Keratinocyte (primary cell): ENCODE measurements around the gene PTPRN2. TPM values are rescaled to one million over a fixed set of nuclear protein-coding genes. Genes with fewer than 3 reads are reported as not detected.

Experiments used
- DNase-seq: peaks from one replicate; pipeline ENCODE4 v3.0.0-alpha.2; 2011; ENCODE audit warnings: low read depth, missing footprints, low spot score
- FAIRE-seq: peaks from 2 replicates; lab custom pipeline; 2011; peaks lifted over from hg19 to GRCh38; lab: Jason Lieb, UNC
- H2AFZ ChIP-seq: 2 replicates; pipeline ENCODE4 v1.6.0; 2012; ENCODE audit warnings: low read length, control low read depth, inconsistent platforms; ENCODE audit not compliant: control insufficient read depth
- H3K27ac ChIP-seq: 2 replicates; pipeline ENCODE4 v1.5.1; 2011; ENCODE audit warnings: low read length; ENCODE audit not compliant: control insufficient read depth, insufficient read depth
- H3K27me3 ChIP-seq: 3 replicates; pipeline ENCODE4 v1.6.0; 2011; ENCODE audit warnings: low read length; ENCODE audit not compliant: control insufficient read depth, insufficient read depth; ENCODE audit errors: extremely low read depth
- H3K36me3 ChIP-seq, 2 experiments: 2 replicates in 1 of 2; 3 replicates in 1 of 2; pipeline ENCODE4 v1.5.1; 2011; ENCODE audit warnings: low read length in 2 of 2, mild to moderate bottlenecking in 1 of 2; ENCODE audit not compliant: control insufficient read depth in 2 of 2, insufficient read depth in 2 of 2; ENCODE audit errors: extremely low read depth in 1 of 2
- H3K4me1 ChIP-seq: 3 replicates; pipeline ENCODE4 v1.5.1; 2011; ENCODE audit warnings: low read length; ENCODE audit not compliant: control insufficient read depth, insufficient read depth; ENCODE audit errors: extremely low read depth
- H3K4me2 ChIP-seq: 3 replicates; pipeline ENCODE4 v1.6.0; 2011; ENCODE audit warnings: low read depth, low read length; ENCODE audit not compliant: control insufficient read depth, insufficient read depth; ENCODE audit errors: extremely low read depth
- H3K4me3 ChIP-seq, 3 experiments: fragments of 200-600 bp in 1 of 3; sonication (generic) in 1 of 3; 2 replicates in 2 of 3; 3 replicates in 1 of 3; pipeline ENCODE4 v1.5.1; 2011 to 2016; ENCODE audit warnings: low read length in 3 of 3, mild to moderate bottlenecking in 3 of 3, control low read depth in 2 of 3, inconsistent platforms in 1 of 3, low read depth in 1 of 3, mixed read lengths in 1 of 3, mixed run types in 1 of 3, moderate library complexity in 1 of 3; ENCODE audit not compliant: control insufficient read depth in 2 of 3, insufficient read depth in 2 of 3; ENCODE audit errors: extremely low read depth in 1 of 3
- H3K79me2 ChIP-seq: 2 replicates; pipeline ENCODE4 v1.6.0; 2012; ENCODE audit warnings: low read length; ENCODE audit not compliant: control insufficient read depth, insufficient read depth
- H3K9ac ChIP-seq: 3 replicates; pipeline ENCODE4 v1.6.0; 2011; ENCODE audit warnings: low read length; ENCODE audit not compliant: control insufficient read depth, insufficient read depth; ENCODE audit errors: extremely low read depth
- H3K9me1 ChIP-seq: 3 replicates; pipeline ENCODE4 v1.6.0; 2011; ENCODE audit warnings: low read length; ENCODE audit not compliant: control insufficient read depth, insufficient read depth; ENCODE audit errors: extremely low read depth
- H3K9me3 ChIP-seq: 2 replicates; pipeline ENCODE4 v1.5.1; 2012; ENCODE audit warnings: low read depth, low read length; ENCODE audit not compliant: control insufficient read depth
- H4K20me1 ChIP-seq: 3 replicates; pipeline ENCODE4 v1.6.0; 2011; ENCODE audit warnings: low read length; ENCODE audit not compliant: control insufficient read depth, insufficient read depth; ENCODE audit errors: extremely low read depth
- EZH2 ChIP-seq: IDR thresholded peaks from one replicate; pipeline ENCODE4 v1.6.1; 2012; ENCODE audit warnings: inconsistent platforms, mild to moderate bottlenecking, low read length, moderate library complexity
- dilution Hi-C: fragments of 300-500 bp; cut with MboI; formaldehyde crosslinking; loops from one replicate; pipeline ENCODE4 v1.7.0; 2020; ENCODE audit warnings: low sequenced_read_pairs; ENCODE audit not compliant: extremely low pct_ligation_motif_present
- polyA plus RNA-seq, 5 experiments: library from polyadenylated mRNA; depleted of rRNA in 3 of 5; stranded (reverse) in 3 of 5; stranded (forward) in 1 of 5; unstranded in 1 of 5; fragments of >200 nt; gene quantifications; 1 replicate in 1 of 5; 2 replicates in 3 of 5; 3 replicates in 1 of 5; pipeline versions ENCODE4 v1.2.1 to v1.2.3, GENCODE V29; 2011 to 2012; ENCODE audit warnings: missing spikeins in 2 of 5, low read depth in 1 of 5, low replicate concordance in 1 of 5
- TF ChIP-seq, protein P1 (sequence below), 3 experiments: IDR thresholded peaks in 1 of 3; conservative IDR thresholded peaks in 1 of 3; optimal IDR thresholded peaks in 1 of 3; 2 replicates in 2 of 3; 3 replicates in 1 of 3; pipeline versions ENCODE3 to v1.5.1; 2011; ENCODE audit warnings: low read length in 3 of 3, mild to moderate bottlenecking in 3 of 3, moderate library complexity in 2 of 3, control low read depth in 1 of 3, inconsistent platforms in 1 of 3; ENCODE audit not compliant: insufficient read depth in 2 of 3; ENCODE audit errors: extremely low read depth in 1 of 3

The PTPRN2 gene
- polyA plus RNA-seq, 1 donor (not counting 4 experiments of a cell fraction or from before 2014, with no cell fraction given), result not detected

DNA sequence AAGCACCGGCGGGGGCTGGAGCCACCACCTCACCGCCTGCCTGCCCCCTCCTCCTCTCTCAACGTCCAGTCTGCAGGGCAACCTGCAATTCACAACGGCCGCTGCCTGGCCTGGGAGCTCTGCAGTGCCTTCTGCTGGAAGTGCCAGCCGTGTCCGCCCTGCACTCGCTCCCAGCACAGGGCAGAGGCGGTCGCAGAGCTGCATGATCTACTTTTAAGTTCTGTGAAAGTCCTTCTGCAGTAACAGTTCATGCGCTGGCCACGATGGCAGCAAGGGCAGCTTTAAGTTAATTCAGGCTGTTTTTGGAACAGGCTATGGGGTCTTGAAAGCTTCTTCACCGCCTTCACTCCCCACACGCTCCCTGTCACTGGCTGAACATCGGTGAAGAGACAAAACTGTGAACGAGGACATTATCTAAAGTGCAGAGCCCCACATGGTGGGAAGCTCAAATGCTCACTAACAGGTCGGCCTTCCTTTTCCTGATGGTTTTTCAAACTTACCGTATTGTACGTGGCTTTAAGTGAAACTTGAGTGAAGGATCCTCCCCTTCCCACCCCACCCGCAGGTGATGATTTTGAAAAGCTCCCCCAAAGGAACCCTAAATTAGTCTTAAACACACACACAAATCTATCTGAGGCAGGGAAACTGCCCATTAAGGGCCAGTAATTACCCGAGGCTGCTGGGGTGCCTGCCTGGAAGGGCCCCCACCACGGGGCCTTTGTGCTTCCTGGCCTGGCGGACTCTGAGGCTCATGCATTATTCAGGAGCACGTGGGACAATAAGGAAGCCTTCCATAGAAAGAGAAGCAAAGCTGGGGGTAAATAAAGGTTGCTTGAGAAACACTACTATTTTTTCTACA lies 746.5 kb downstream of the PTPRN2 start:
- Histone ChIP-seq H3K27ac (no peak overlapping the region), H3K36me3 (no peaks in the 10 kb centered on the region), H4K20me1 (no peaks in the 10 kb centered on the region), H3K4me3 (no peak overlapping the region), H3K79me2 (no peaks in the 10 kb centered on the region), H3K27me3 (no peaks in the 10 kb centered on the region), H3K9me1 (no peaks in the 10 kb centered on the region), H3K9me3 (peaks cover 27% of the 10 kb centered on the region), H3K4me2 (no peak overlapping the region), H2AFZ (no peak overlapping the region), H3K9ac (no peak overlapping the region), H3K4me1 (no peaks in the 10 kb centered on the region)
- dilution Hi-C loops, result no loop called here
- no peak for TF ChIP-seq EZH2
- TF ChIP-seq, protein P1, sequence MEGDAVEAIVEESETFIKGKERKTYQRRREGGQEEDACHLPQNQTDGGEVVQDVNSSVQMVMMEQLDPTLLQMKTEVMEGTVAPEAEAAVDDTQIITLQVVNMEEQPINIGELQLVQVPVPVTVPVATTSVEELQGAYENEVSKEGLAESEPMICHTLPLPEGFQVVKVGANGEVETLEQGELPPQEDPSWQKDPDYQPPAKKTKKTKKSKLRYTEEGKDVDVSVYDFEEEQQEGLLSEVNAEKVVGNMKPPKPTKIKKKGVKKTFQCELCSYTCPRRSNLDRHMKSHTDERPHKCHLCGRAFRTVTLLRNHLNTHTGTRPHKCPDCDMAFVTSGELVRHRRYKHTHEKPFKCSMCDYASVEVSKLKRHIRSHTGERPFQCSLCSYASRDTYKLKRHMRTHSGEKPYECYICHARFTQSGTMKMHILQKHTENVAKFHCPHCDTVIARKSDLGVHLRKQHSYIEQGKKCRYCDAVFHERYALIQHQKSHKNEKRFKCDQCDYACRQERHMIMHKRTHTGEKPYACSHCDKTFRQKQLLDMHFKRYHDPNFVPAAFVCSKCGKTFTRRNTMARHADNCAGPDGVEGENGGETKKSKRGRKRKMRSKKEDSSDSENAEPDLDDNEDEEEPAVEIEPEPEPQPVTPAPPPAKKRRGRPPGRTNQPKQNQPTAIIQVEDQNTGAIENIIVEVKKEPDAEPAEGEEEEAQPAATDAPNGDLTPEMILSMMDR (optimal IDR thresholded peaks at IDR 0.05 in 1 of 3, IDR thresholded peaks at IDR 0.05 in 1 of 3, conservative IDR thresholded peaks at IDR 0.05 in 1 of 3; ENCODE audit: extremely low read depth in 1 of 3, insufficient read depth in 2 of 3, low read length in 3 of 3), result no peak
- DNase-seq (no peak), FAIRE-seq (no peak)

DNA sequence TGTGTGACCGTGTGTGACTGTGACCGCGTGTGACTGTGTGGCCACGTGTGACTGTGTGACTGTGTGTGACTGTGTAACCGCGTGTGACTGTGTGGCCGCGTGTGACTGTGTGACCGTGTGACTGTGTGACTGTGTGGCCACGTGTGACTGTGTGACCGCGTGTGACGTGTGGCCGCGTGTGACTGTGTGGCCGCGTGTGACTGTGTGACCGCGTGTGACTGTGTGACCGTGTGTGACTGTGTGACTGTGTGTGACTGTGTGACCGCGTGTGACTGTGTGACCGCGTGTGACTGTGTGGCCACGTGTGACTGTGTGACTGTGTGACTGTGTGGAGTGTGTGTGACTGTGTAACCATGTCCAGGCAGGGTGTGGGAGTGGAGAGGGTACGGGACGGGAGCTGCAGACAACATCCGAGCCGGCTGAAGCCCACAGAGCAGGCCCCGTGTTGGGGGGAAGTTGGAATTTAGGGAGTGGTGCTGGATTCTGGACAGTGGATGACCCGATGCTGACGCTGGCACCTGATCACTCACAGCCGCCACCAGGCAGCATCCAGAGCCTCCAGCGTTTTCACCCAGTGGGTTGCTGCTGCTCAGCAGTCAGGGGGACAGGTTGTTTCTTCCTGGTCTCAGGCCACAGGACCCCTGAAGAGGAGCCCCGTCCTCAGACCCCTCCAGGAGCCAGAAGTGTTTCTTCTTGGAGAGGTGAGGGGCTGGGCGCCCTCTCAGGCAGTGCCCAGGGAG lies 747.3 kb downstream of the PTPRN2 start:
- Histone ChIP-seq H4K20me1 (no peaks in the 10 kb centered on the region), H3K9me1 (no peaks in the 10 kb centered on the region), H3K4me2 (no peak overlapping the region), H3K79me2 (no peaks in the 10 kb centered on the region), H3K27ac (no peak overlapping the region), H3K4me3 (no peak overlapping the region), H3K36me3 (no peaks in the 10 kb centered on the region), H3K27me3 (no peaks in the 10 kb centered on the region), H3K9ac (no peak overlapping the region), H2AFZ (no peak overlapping the region), H3K4me1 (no peaks in the 10 kb centered on the region), H3K9me3 (peaks cover 25% of the 10 kb centered on the region)
- FAIRE-seq (no peak), DNase-seq (no peak)
- no peak for TF ChIP-seq EZH2
- dilution Hi-C loops, result no loop called here
